ENCODE results near the gene GPR171.
"Not testable (repeated sequence)": the region's sequence is repeated elsewhere in the genome, so short reads cannot be mapped to it uniquely, and the experiment has no call there.

Gene GPR171

GRCh38 chr3:151203051-151203420, at the start of gene GPR171:
Gene GPR171 (minus strand): TSS chr3:151203216. CDS start chr3:151199386, 3,830 bp downstream.
- DNase-seq = no peak

GRCh38 chr3:151248772-151249337, 45.8 kb upstream of the GPR171 start:
- DNase-seq = no peak

GRCh38 chr3:151242006-151242405, 39.0 kb upstream of the GPR171 start:
- not testable (repeated sequence) for DNase-seq

- no peak for DNase-seq
These were observed 33.7 kb upstream of the GPR171 start for GRCh38 chr3:151236736-151237135.

- no peak for DNase-seq
These were observed 33.3 kb upstream of the GPR171 start for GRCh38 chr3:151236316-151236715.

- no peak for DNase-seq
These were observed 31.8 kb upstream of the GPR171 start for GRCh38 chr3:151234825-151235224.

GRCh38 chr3:151232991-151233390, 30.0 kb upstream of the GPR171 start:
- no peak for DNase-seq

- not testable (repeated sequence) for DNase-seq
These were observed 29.4 kb upstream of the GPR171 start for GRCh38 chr3:151232403-151232802.

- DNase-seq = peak; percentile 58 to 65
These were observed 27.6 kb upstream of the GPR171 start for GRCh38 chr3:151230646-151231045.

GRCh38 chr3:151228666-151229040, 25.6 kb upstream of the GPR171 start:
- no peak for DNase-seq

GRCh38 chr3:151227807-151228665, 25.0 kb upstream of the GPR171 start:
- peak; percentile 56 to 67 for DNase-seq

- DNase-seq = no peak
These were observed 24.3 kb upstream of the GPR171 start for GRCh38 chr3:151227266-151227806.

GRCh38 chr3:151226825-151227224, 23.8 kb upstream of the GPR171 start:
- no peak for DNase-seq

- DNase-seq = no peak
These were observed 23.1 kb upstream of the GPR171 start for GRCh38 chr3:151226088-151226563.

- no peak for DNase-seq
These were observed 22.3 kb upstream of the GPR171 start for GRCh38 chr3:151225040-151225975.

- DNase-seq = no peak
These were observed 21.4 kb upstream of the GPR171 start for GRCh38 chr3:151224268-151224866.

GRCh38 chr3:151219056-151219455, 16.0 kb upstream of the GPR171 start:
- no peak for DNase-seq

- no peak for DNase-seq
These were observed 15.1 kb upstream of the GPR171 start for GRCh38 chr3:151218136-151218535.

- no peak for DNase-seq
These were observed 13.9 kb upstream of the GPR171 start for GRCh38 chr3:151216641-151217607.

GRCh38 chr3:151214459-151214858, 11.4 kb upstream of the GPR171 start:
- DNase-seq = no peak

GRCh38 chr3:151213881-151214280, 10.9 kb upstream of the GPR171 start:
- DNase-seq = no peak

Data from AML-193 (cell line).